Testis (tissue), 2 donors: Measurements from ENCODE around the gene ARMC3.
A peak's percentile ranks its signal among the peaks of the same experiment; 100 is the strongest.

Source experiments
- POLR2A ChIP-seq: fragments of 450-650 bp; IDR thresholded peaks from one replicate; pipeline ENCODE4 v1.6.1; 2017; ENCODE audit warnings: antibody characterized with exemption, mild to moderate bottlenecking, moderate library complexity
- TF ChIP-seq, protein P1 (sequence below), 3 experiments: fragments of 450-650 bp in 2 of 3; fragments of 200-600 bp in 1 of 3; sonication (generic) in 1 of 3; IDR thresholded peaks; one replicate each; pipeline ENCODE4 v1.5.1; 2016 to 2019; ENCODE audit warnings: antibody characterized with exemption in 3 of 3, mild to moderate bottlenecking in 2 of 3, moderate library complexity in 1 of 3

DNA sequence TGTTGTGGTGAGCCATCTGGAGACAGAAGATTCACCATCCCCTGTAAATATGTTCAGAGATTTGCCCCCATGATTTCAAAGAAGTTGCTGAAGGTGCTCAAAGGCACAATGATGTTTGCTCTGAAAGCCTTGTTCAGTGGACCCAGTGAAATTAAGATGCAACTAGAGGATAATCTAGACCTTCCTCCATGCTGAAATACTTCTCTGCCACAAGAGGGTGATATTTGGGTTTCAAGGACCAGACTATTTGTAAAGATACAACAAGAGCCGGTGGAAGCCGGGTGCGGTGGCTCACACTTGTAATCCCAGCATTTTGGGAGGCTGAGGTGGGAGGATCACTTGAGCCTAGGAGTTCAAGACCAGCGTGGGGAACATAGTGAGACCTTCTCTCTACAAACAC, 154.0 kb downstream of the ARMC3 start:
- TF ChIP-seq, protein P1, sequence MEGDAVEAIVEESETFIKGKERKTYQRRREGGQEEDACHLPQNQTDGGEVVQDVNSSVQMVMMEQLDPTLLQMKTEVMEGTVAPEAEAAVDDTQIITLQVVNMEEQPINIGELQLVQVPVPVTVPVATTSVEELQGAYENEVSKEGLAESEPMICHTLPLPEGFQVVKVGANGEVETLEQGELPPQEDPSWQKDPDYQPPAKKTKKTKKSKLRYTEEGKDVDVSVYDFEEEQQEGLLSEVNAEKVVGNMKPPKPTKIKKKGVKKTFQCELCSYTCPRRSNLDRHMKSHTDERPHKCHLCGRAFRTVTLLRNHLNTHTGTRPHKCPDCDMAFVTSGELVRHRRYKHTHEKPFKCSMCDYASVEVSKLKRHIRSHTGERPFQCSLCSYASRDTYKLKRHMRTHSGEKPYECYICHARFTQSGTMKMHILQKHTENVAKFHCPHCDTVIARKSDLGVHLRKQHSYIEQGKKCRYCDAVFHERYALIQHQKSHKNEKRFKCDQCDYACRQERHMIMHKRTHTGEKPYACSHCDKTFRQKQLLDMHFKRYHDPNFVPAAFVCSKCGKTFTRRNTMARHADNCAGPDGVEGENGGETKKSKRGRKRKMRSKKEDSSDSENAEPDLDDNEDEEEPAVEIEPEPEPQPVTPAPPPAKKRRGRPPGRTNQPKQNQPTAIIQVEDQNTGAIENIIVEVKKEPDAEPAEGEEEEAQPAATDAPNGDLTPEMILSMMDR (IDR thresholded peaks at IDR 0.05) = peak in 1 of 3 experiments; percentile 13
- no peak for TF ChIP-seq POLR2A
